Cardiac muscle cell (in vitro differentiated cells and primary cell): ENCODE results near the gene CDCA5. TPM values are rescaled to one million over a fixed set of nuclear protein-coding genes. Genes with fewer than 3 reads are reported as not detected.

Source experiments
- DNase-seq, 2 donors: peaks; one replicate each; pipeline versions ENCODE4 v3.0.0 to v3.0.0-alpha.2; 2010 to 2017; ENCODE audit warnings: low read depth in 1 of 2, low spot score in 1 of 2
- H3K27ac ChIP-seq: fragments of 200-600 bp; sonication (generic); 2 replicates; pipeline ENCODE4 v1.5.1; 2016
- H3K27me3 ChIP-seq: fragments of 200-600 bp; sonication (generic); 2 replicates; pipeline ENCODE4 v1.6.0; 2016; ENCODE audit warnings: control low read depth
- H3K36me3 ChIP-seq: fragments of 200-600 bp; sonication (generic); 2 replicates; pipeline ENCODE4 v1.5.1; 2016; ENCODE audit warnings: control low read depth
- H3K4me1 ChIP-seq: fragments of 200-600 bp; sonication (generic); 2 replicates; pipeline ENCODE4 v1.8.1; 2017; ENCODE audit warnings: low read depth, mild to moderate bottlenecking, mixed run types
- H3K4me3 ChIP-seq: fragments of 200-600 bp; sonication (generic); 2 replicates; pipeline ENCODE4 v1.5.1; 2016; ENCODE audit warnings: mild to moderate bottlenecking
- H3K9me3 ChIP-seq: fragments of 200-600 bp; sonication (generic); 2 replicates; pipeline ENCODE4 v1.5.1; 2017; ENCODE audit warnings: low read depth, mild to moderate bottlenecking, control low read depth
- polyA plus RNA-seq: library from polyadenylated mRNA; unstranded; fragments of >200 nt; fragmentation: Nextera tagmentation; extraction: Ambion mirVana; gene quantifications from 2 replicates; pipeline ENCODE4 v1.2.1, GENCODE V29; 2016
- total RNA-seq: library from RNA; depleted of rRNA; stranded (reverse); fragments of >200 nt; gene quantifications from 2 replicates; pipeline ENCODE4 v1.2.3, GENCODE V29; 2016
- TF ChIP-seq, protein P1 (sequence below): IDR thresholded peaks from 2 replicates; pipeline ENCODE4 v1.5.1; 2012; ENCODE audit warnings: low read depth, mild to moderate bottlenecking, low read length

The CDCA5 gene
- total and polyA plus RNA-seq, 2 experiments from 2014 or later = 14.2 to 18.1 TPM

DNA sequence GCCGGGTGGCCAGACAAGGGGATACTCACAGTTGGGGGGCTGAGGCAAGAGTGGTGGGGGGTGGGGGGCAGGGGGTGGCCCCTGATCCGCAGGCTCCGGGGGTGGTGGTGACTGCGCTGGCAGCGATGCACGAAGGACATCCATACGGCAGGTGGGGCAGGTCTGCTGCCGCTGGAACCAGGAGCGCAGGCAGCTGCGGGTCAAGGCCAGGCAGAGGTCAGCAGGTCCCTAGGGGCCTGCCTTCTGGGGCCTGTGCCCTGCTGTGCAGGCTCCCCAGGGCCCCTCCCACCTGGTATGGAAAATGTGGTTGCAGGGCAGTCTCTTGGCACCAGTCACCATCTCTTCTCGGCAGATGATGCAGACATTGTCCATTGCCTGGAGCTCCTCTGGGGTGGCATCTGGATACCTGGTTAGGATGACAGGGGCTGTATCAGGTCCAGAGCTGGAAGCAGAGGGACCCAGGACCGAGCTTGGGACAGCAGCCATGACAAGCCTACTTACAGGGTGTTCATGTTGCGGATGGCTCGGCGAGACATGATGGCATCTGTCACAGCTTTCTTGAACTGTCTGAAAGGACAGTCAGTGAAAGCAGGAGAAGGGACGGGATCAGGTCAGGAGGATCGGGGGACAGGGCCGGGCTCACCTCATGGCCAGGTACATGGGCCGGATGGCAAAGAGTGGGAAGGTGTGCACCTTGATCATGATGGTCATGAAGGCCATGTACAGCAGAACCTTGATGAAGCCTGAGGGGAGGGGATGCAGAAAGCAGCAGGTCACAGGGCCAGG, 47.0 kb upstream of the CDCA5 start:
- no peak overlapping the region for H3K27ac ChIP-seq
- TF ChIP-seq, protein P1, sequence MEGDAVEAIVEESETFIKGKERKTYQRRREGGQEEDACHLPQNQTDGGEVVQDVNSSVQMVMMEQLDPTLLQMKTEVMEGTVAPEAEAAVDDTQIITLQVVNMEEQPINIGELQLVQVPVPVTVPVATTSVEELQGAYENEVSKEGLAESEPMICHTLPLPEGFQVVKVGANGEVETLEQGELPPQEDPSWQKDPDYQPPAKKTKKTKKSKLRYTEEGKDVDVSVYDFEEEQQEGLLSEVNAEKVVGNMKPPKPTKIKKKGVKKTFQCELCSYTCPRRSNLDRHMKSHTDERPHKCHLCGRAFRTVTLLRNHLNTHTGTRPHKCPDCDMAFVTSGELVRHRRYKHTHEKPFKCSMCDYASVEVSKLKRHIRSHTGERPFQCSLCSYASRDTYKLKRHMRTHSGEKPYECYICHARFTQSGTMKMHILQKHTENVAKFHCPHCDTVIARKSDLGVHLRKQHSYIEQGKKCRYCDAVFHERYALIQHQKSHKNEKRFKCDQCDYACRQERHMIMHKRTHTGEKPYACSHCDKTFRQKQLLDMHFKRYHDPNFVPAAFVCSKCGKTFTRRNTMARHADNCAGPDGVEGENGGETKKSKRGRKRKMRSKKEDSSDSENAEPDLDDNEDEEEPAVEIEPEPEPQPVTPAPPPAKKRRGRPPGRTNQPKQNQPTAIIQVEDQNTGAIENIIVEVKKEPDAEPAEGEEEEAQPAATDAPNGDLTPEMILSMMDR = no peak
- DNase-seq = no peak
- H3K36me3 ChIP-seq = peaks cover 42% of the 10 kb centered on the region
- no peaks in the 10 kb centered on the region for H3K27me3 ChIP-seq
- H3K9me3 ChIP-seq = no peaks in the 10 kb centered on the region
- peaks cover 10% of the 10 kb centered on the region for H3K4me1 ChIP-seq
- H3K4me3 ChIP-seq = no peak overlapping the region

DNA sequence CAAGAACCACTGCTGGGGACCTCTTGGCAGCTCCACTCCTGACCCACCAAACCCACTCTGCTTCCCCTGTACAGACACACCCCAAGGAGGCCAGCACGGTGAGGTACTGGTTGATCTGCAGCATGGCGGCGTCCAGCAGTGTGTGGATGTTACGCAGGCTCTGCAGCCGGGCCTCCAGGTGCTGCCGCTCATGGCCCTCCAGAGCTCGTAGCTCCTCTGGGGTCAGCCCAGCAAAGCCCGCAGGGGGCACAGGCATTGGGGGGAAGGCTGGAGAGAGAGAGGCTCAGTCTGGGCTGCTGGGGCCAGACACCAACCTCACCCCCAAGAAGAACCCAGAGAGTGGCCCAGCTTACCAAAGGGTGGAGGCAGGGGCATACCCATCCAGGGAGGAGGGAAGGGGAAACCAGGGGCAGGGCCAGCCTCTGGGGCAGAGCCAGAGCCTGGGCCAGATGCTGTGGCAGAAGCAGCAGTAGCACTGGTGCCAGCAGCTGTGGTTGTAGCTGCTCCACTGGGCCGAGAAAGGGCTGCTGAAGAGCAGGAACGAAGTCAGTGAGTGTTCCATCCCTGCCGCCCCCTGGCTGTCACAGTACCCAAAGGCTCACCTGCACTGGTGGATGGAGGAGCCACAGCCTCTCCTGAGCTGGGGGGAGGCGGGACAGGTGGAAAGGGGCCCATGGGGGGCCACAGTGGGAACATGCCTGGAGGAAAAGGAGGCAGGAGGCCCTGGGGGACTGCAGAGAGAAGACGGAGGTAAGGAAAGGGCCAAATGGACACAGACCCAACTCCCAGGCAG, 46.0 kb upstream of the CDCA5 start:
- DNase-seq = no peak
- H3K36me3 ChIP-seq = peaks cover 43% of the 10 kb centered on the region
- TF ChIP-seq, protein P1 = no peak

DNA sequence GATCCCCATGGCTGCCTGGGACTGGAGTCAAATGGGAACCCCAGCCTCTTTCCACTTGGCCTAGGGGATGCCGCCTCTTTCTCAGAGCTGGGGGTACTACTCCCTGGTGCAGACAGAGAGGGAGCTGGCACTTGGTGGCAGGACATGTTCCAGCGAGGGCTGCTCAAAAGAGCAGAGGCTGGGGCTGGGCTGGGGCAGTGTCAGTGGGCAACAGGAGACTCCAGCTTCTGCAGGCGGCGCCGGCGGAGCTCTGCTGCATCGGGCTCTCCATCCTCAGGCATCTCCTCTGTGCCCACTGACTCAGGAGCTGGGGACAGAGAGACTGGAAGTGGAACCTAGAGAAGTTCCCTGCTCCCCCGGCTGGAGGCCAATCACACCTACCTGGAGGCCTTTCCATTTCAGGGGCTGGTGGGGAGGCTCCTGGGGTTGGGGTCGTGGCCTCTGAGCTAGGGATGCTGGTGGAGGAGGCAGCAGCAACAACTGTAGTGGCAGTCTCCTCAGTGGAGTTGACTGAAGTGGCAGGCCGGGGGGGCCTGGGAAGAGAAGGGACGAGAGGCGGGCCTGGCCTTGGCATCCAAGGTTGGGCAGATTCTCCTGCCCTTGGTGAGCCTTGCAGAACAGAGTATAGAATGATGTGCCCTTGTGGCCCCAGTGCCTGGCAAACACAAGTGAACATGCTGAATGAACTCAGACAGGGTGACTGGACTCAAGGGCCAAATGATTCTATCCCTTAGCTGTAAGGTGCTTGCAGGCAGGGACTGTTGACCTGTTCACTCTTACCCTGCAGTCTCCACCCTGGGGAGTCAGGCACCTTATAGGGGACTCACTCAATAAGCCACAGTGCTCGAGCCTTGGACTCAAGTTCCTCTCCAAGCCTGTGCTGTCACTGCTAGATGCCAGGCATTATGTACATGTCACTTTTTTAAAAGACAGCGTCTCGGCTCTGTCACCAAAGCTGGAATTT, 44.6 kb upstream of the CDCA5 start:
- Histone ChIP-seq H3K27ac (no peak overlapping the region), H3K4me1 (peaks cover 5% of the 10 kb centered on the region), H3K27me3 (no peaks in the 10 kb centered on the region), H3K4me3 (no peak overlapping the region), H3K36me3 (peaks cover 47% of the 10 kb centered on the region), H3K9me3 (no peaks in the 10 kb centered on the region)
- TF ChIP-seq, protein P1 = no peak
- no peak for DNase-seq

More for the DNA sequence above, 46.0 kb upstream of the CDCA5 start:
- H3K4me1 ChIP-seq = peaks cover 6% of the 10 kb centered on the region
- H3K4me3 ChIP-seq = no peak overlapping the region
- H3K27me3 ChIP-seq = no peaks in the 10 kb centered on the region
- H3K27ac ChIP-seq = no peak overlapping the region
- H3K9me3 ChIP-seq = no peaks in the 10 kb centered on the region

DNA sequence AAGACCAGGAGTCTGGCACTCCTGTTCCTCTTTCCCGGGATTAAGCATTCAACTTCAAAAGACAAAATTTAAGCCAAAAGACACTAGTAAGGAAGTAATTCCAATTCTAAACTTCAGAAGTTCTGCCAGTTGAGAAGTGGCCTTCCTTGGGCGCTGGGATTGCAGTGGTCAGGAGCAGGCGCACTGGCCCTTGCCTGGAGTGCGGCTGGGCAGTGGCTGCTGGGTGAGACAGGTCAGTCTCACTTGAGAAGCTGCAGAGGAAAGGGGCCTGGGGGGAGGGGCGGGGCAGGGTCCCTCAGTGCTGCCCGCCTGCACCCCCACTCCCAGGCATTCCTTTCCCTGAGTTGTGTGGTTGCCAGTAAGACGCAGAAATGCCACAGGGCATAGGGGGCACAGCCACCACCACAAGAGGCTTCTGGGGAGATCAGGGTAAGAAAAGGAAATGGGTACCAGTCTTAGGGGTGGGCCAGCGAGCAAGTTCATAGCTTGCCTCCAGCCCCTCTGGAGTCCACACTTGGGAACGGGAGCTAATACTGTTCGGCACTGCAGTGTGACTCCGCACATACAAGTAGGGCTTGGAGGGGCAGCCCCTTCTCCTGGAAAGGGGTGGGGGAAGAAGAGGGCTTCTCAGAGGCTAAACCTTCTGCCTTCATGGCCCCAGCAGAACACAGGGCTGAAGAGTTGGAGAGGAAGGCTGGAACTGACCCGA, 43.8 kb upstream of the CDCA5 start:
- Histone ChIP-seq H3K36me3 (peaks cover 45% of the 10 kb centered on the region), H3K27ac (no peak overlapping the region), H3K4me1 (peaks cover 4% of the 10 kb centered on the region), H3K9me3 (no peaks in the 10 kb centered on the region), H3K27me3 (no peaks in the 10 kb centered on the region), H3K4me3 (no peak overlapping the region)
- TF ChIP-seq, protein P1 = no peak
- no peak for DNase-seq
